HepG2 (cell line): ENCODE measurements around the gene SLIT3.

Experiments
- CEBPB ChIP-seq: IDR thresholded peaks from 2 replicates; pipeline ENCODE4 v1.6.1; 2011; ENCODE audit warnings: low read depth, low read length, improper control_type of control experiment, borderline replicate concordance
- NBN ChIP-seq: fragments of 450-650 bp; conservative IDR thresholded peaks from 2 replicates; pipeline ENCODE4 v1.6.1; 2017
- YEATS4 ChIP-seq: sonication (generic); formaldehyde crosslinking; IDR thresholded peaks from 2 replicates; pipeline ENCODE4 v1.4.0; 2020; ENCODE audit warnings: missing genetic modification reagents, borderline replicate concordance
- YY1 ChIP-seq: IDR thresholded peaks from 2 replicates; pipeline ENCODE4 v1.6.1; 2011; ENCODE audit warnings: low read length, low read depth, moderate library complexity, mild to moderate bottlenecking; ENCODE audit not compliant: insufficient read depth, insufficient replicate concordance

DNA sequence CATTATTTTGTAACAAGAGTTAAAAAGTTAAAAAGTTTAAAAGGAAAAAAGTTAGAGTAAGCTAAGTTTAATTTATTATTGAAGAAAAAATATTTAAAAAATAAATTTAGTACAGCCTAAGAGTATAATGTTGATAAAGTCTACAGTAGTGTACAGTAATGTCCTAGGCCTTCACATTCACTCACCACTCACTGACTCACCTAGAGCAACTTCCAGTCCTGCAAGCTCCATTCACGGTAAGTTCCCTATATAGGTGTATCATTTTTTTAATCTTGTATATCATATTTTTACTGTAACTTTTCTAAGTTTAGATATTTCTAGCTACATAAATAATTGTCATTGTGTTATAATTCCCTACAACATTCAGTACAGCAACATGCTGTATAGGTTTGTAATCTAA lies 652.4 kb downstream of the SLIT3 start:
- TF ChIP-seq YEATS4 (CRISPR knock-in tag) = no peak
- TF ChIP-seq NBN = no peak
- no peak for TF ChIP-seq YY1
- TF ChIP-seq CEBPB = no peak
